HCT116 (cell line): ENCODE data around the gene NECAB2.
A peak's percentile ranks its signal among the peaks of the same experiment; 100 is the strongest.

Experiments
- CBX3 ChIP-seq: IDR thresholded peaks from 2 replicates; pipeline ENCODE4 v1.6.1; 2012; ENCODE audit warnings: low read depth
- EZH2 ChIP-seq: fragments of 200-600 bp; sonication (generic); IDR thresholded peaks from 2 replicates; pipeline ENCODE4 v1.6.1; 2017; ENCODE audit warnings: antibody characterized with exemption, mixed run types
- FOSL1 ChIP-seq: IDR thresholded peaks from 2 replicates; pipeline ENCODE4 v1.6.1; 2012; ENCODE audit warnings: low read depth
- POLR2A ChIP-seq: IDR thresholded peaks from 2 replicates; pipeline ENCODE4 v1.7.0; 2011; ENCODE audit warnings: borderline replicate concordance; ENCODE audit not compliant: insufficient read depth, insufficient read length; ENCODE audit errors: extremely low read depth
- POLR2AphosphoS5 ChIP-seq: IDR thresholded peaks from 2 replicates; pipeline ENCODE4 v1.6.1; 2011; ENCODE audit warnings: mild to moderate bottlenecking, low read depth, low read length, moderate library complexity
- SIN3A ChIP-seq: IDR thresholded peaks from 2 replicates; pipeline ENCODE4 v1.6.1; 2012; ENCODE audit warnings: low read depth
- SP1 ChIP-seq: IDR thresholded peaks from 2 replicates; pipeline ENCODE4 v1.6.1; 2012; ENCODE audit warnings: low read depth
- YY1 ChIP-seq: IDR thresholded peaks from 2 replicates; pipeline ENCODE4 v1.6.1; 2011; ENCODE audit warnings: low read length, low read depth, moderate library complexity, mild to moderate bottlenecking; ENCODE audit not compliant: insufficient replicate concordance; ENCODE audit errors: extremely low read depth
- ZFX ChIP-seq: fragments of 450-650 bp; IDR thresholded peaks from 2 replicates; pipeline ENCODE4 v1.6.1; 2017
- ZNF274 ChIP-seq: fragments of 200-500 bp; sonication (Bioruptor generic); IDR thresholded peaks from 2 replicates; pipeline ENCODE4 v1.6.1; 2014; ENCODE audit warnings: mild to moderate bottlenecking, low read depth, low read length, inconsistent platforms
- TF ChIP-seq, protein P1 (sequence below), 3 experiments: fragments of 200-600 bp in 1 of 3; sonication (generic) in 1 of 3; IDR thresholded peaks in 2 of 3; conservative IDR thresholded peaks in 1 of 3; 2 replicates each; pipeline ENCODE4 v1.5.1; 2012 to 2017; ENCODE audit warnings: low read depth in 2 of 3, low read length in 2 of 3, antibody characterized with exemption in 1 of 3, borderline replicate concordance in 1 of 3, control low read depth in 1 of 3, mild to moderate bottlenecking in 1 of 3, mixed read lengths in 1 of 3, mixed run types in 1 of 3, moderate library complexity in 1 of 3; ENCODE audit not compliant: insufficient read depth in 1 of 3
- TF ChIP-seq, protein P2 (sequence below): IDR thresholded peaks from 2 replicates; pipeline ENCODE4 v1.6.1; 2012; ENCODE audit warnings: low read depth
- TF ChIP-seq, protein P3 (sequence below): IDR thresholded peaks from 2 replicates; pipeline ENCODE4 v1.6.1; 2012

DNA sequence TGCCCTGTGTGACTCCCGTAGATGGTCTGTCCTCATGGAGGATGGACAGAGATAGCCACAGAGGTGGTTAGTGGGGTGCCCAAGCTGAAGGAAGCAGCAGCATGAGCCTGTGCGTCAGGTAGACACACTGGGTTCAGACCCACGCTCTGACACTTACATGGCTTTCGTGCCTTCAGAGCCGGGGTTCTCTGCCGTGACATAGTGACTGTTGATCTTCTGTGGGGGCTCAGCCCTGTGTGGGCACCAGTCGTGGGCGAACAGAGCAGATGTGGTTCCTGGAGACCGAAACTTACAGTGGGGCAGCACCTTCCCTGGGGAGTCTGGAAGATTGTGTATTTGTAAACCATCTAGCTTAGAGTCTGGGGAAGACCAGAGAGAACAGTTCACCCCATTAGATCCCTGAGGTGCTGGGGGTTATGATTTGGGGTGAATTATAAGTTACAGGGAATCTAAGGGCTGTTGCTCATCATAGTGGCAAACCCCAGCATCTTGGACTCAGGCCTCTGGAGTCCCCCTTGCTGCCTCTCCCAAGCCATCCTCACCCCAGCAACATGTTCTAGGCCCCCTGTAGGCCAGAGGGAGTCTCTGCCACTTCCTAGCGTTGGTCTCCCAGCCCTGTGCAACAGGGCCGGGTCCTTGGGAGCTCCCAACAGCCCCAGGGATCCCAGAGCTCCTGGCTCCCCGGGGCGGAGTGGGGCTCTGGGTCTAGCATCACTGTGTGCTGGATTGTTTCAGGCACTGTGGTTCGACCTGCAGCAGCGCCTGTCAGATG is 28.6 kb downstream of the NECAB2 start:
- TF ChIP-seq EZH2 (no peak), CBX3 (no peak), POLR2AphosphoS5 (no peak), POLR2A (no peak), ZNF274 (no peak), ZFX (no peak), FOSL1 (no peak), SP1 (no peak), SIN3A (no peak), YY1 (no peak)
- TF ChIP-seq, protein P1, sequence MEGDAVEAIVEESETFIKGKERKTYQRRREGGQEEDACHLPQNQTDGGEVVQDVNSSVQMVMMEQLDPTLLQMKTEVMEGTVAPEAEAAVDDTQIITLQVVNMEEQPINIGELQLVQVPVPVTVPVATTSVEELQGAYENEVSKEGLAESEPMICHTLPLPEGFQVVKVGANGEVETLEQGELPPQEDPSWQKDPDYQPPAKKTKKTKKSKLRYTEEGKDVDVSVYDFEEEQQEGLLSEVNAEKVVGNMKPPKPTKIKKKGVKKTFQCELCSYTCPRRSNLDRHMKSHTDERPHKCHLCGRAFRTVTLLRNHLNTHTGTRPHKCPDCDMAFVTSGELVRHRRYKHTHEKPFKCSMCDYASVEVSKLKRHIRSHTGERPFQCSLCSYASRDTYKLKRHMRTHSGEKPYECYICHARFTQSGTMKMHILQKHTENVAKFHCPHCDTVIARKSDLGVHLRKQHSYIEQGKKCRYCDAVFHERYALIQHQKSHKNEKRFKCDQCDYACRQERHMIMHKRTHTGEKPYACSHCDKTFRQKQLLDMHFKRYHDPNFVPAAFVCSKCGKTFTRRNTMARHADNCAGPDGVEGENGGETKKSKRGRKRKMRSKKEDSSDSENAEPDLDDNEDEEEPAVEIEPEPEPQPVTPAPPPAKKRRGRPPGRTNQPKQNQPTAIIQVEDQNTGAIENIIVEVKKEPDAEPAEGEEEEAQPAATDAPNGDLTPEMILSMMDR (IDR thresholded peaks at IDR 0.05 in 2 of 3, conservative IDR thresholded peaks at IDR 0.05 in 1 of 3; ENCODE audit: borderline replicate concordance in 1 of 3, insufficient read depth in 1 of 3, low read depth in 2 of 3, low read length in 2 of 3): peak in 2 of 3 experiments; percentile 30 to 37; a peak in 4 of 6 replicates
- TF ChIP-seq, protein P2, sequence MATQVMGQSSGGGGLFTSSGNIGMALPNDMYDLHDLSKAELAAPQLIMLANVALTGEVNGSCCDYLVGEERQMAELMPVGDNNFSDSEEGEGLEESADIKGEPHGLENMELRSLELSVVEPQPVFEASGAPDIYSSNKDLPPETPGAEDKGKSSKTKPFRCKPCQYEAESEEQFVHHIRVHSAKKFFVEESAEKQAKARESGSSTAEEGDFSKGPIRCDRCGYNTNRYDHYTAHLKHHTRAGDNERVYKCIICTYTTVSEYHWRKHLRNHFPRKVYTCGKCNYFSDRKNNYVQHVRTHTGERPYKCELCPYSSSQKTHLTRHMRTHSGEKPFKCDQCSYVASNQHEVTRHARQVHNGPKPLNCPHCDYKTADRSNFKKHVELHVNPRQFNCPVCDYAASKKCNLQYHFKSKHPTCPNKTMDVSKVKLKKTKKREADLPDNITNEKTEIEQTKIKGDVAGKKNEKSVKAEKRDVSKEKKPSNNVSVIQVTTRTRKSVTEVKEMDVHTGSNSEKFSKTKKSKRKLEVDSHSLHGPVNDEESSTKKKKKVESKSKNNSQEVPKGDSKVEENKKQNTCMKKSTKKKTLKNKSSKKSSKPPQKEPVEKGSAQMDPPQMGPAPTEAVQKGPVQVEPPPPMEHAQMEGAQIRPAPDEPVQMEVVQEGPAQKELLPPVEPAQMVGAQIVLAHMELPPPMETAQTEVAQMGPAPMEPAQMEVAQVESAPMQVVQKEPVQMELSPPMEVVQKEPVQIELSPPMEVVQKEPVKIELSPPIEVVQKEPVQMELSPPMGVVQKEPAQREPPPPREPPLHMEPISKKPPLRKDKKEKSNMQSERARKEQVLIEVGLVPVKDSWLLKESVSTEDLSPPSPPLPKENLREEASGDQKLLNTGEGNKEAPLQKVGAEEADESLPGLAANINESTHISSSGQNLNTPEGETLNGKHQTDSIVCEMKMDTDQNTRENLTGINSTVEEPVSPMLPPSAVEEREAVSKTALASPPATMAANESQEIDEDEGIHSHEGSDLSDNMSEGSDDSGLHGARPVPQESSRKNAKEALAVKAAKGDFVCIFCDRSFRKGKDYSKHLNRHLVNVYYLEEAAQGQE: no peak
- TF ChIP-seq, protein P3, sequence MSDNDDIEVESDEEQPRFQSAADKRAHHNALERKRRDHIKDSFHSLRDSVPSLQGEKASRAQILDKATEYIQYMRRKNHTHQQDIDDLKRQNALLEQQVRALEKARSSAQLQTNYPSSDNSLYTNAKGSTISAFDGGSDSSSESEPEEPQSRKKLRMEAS: no peak
